ENCODE results near the gene CCNY.

Gene CCNY

GRCh38 chr10:35579726-35580422, 243.6 kb downstream of the CCNY start:
- H3K9me3 ChIP-seq (ENCODE audit: control insufficient read depth, insufficient read depth, low read length) = no peaks in the 10 kb centered on the region
- no peak overlapping the region for H3K4me2 ChIP-seq (ENCODE audit: low read length)
- H4K20me1 ChIP-seq (ENCODE audit: control insufficient read depth, insufficient read depth, low read depth, low read length) = no peaks in the 10 kb centered on the region
- TF ChIP-seq CTCF (IDR thresholded peaks at IDR 0.05; ENCODE audit: low read depth, low read length, poor library complexity, severe bottlenecking) (no peak), EZH2phosphoT487 (IDR thresholded peaks at IDR 0.05; ENCODE audit: borderline replicate concordance, low read length) (no peak)
- H3K4me1 ChIP-seq (ENCODE audit: control insufficient read depth, low read length) = no peaks in the 10 kb centered on the region
- H3K27ac ChIP-seq (ENCODE audit: low read depth, low read length) = no peak overlapping the region
- H3K4me3 ChIP-seq (ENCODE audit: low read length) = no peak overlapping the region
- no peaks in the 10 kb centered on the region for H3K79me2 ChIP-seq (ENCODE audit: control insufficient read depth, low read length)
- no peaks in the 10 kb centered on the region for H3K27me3 ChIP-seq (ENCODE audit: control insufficient read depth, low read length)
- no peaks in the 10 kb centered on the region for H3K36me3 ChIP-seq (ENCODE audit: control insufficient read depth, low read length)
- H3F3A ChIP-seq (ENCODE audit: control insufficient read depth, insufficient read depth) = no peaks in the 10 kb centered on the region
- H3K9me2 ChIP-seq (replicated peaks; ENCODE audit: control insufficient read depth, low read length) = no peaks in the 10 kb centered on the region

GRCh38 chr10:35580423-35580770, 244.1 kb downstream of the CCNY start:
- H3K27me3 ChIP-seq (ENCODE audit: control insufficient read depth, low read length) = no peaks in the 10 kb centered on the region
- no peaks in the 10 kb centered on the region for H3K36me3 ChIP-seq (ENCODE audit: control insufficient read depth, low read length)
- H3K9me2 ChIP-seq (replicated peaks; ENCODE audit: control insufficient read depth, low read length) = no peaks in the 10 kb centered on the region
- H3F3A ChIP-seq (ENCODE audit: control insufficient read depth, insufficient read depth) = no peaks in the 10 kb centered on the region
- no peaks in the 10 kb centered on the region for H3K79me2 ChIP-seq (ENCODE audit: control insufficient read depth, low read length)
- H3K9me3 ChIP-seq (ENCODE audit: control insufficient read depth, insufficient read depth, low read length) = no peaks in the 10 kb centered on the region
- no peak overlapping the region for H3K27ac ChIP-seq (ENCODE audit: low read depth, low read length)
- H3K4me3 ChIP-seq (ENCODE audit: low read length) = no peak overlapping the region
- no peak for TF ChIP-seq EZH2phosphoT487 (IDR thresholded peaks at IDR 0.05; ENCODE audit: borderline replicate concordance, low read length)
- TF ChIP-seq CTCF (IDR thresholded peaks at IDR 0.05; ENCODE audit: low read depth, low read length, poor library complexity, severe bottlenecking) = no peak
- H4K20me1 ChIP-seq (ENCODE audit: control insufficient read depth, insufficient read depth, low read depth, low read length) = no peaks in the 10 kb centered on the region
- no peaks in the 10 kb centered on the region for H3K4me1 ChIP-seq (ENCODE audit: control insufficient read depth, low read length)
- no peak overlapping the region for H3K4me2 ChIP-seq (ENCODE audit: low read length)

DNA sequence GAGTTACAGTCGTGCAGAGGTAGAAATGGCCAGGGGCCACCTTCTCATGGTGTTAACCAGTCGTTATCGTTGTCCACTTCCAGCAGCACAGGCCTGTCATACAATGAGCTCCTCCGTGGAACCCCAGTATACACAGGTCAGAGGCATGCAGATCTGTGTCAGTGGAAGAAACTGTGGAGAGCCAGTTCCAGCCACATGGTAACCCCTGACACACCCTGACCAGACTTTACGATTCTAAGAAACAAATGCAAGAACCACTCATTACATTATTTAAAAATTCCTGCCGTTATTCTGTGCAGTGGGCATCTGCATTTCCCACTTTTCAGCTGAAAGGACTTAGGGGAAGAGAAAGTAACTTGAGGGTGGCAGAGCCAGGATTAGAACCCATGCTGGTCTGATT, 245.3 kb downstream of the CCNY start:
- H3K79me2 ChIP-seq (ENCODE audit: control insufficient read depth, low read length) = no peaks in the 10 kb centered on the region
- H3K4me3 ChIP-seq (ENCODE audit: low read length) = no peak overlapping the region
- H3K9me3 ChIP-seq (ENCODE audit: control insufficient read depth, insufficient read depth, low read length) = no peaks in the 10 kb centered on the region
- H3K27me3 ChIP-seq (ENCODE audit: control insufficient read depth, low read length) = no peaks in the 10 kb centered on the region
- TF ChIP-seq CTCF (IDR thresholded peaks at IDR 0.05; ENCODE audit: low read depth, low read length, poor library complexity, severe bottlenecking) = no peak
- no peak for TF ChIP-seq EZH2phosphoT487 (IDR thresholded peaks at IDR 0.05; ENCODE audit: borderline replicate concordance, low read length)
- H3F3A ChIP-seq (ENCODE audit: control insufficient read depth, insufficient read depth) = no peaks in the 10 kb centered on the region
- no peaks in the 10 kb centered on the region for H3K9me2 ChIP-seq (replicated peaks; ENCODE audit: control insufficient read depth, low read length)
- H3K36me3 ChIP-seq (ENCODE audit: control insufficient read depth, low read length) = no peaks in the 10 kb centered on the region
- no peak overlapping the region for H3K4me2 ChIP-seq (ENCODE audit: low read length)
- no peaks in the 10 kb centered on the region for H3K4me1 ChIP-seq (ENCODE audit: control insufficient read depth, low read length)
- no peak overlapping the region for H3K27ac ChIP-seq (ENCODE audit: low read depth, low read length)
- no peaks in the 10 kb centered on the region for H4K20me1 ChIP-seq (ENCODE audit: control insufficient read depth, insufficient read depth, low read depth, low read length)

Data from DOHH2 (cell line).